ENCODE results near the gene HOXA6. TPM values are rescaled to one million over a fixed set of nuclear protein-coding genes. Genes with fewer than 3 reads are reported as not detected.

HOXA6 gene
- total RNA-seq, 1 experiment from 2014 or later = 12.4 TPM

DNA sequence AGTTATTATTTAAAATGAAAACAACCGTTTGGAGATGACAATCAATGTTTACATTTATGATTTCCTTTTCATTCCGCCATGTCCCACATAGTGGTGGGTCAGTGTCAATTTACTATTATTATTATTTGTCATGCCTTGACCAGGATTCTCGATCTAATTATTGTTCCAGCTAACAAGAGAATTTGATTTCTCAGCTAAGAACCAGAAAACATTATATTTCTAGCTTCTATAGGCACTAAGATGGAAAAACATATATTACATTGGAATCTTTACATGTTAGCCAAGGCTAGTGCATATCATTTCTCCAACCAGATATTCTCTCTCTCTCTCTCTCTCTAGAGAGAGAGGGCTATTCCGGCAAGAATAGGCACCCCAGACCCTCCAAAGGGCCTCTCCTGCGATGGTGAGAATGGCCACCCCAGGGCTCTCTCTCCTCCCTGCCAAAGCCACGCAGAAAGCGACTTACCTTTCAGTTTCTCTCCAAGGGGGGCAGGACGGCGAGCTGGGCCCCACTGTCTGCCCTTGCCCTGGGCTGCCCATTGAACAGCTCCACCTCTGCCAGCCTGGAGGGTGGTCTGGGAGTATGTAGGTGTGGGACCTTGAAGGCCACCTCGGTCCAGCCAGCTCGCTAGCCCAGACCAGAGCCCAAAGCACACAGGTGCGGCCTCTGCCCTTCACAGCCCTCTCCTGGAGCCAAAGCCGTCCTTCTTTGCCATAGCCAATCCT is 2.4 kb upstream of the HOXA6 start:
- H3K27ac Mint-ChIP-seq (ENCODE audit: unreplicated experiment) = peak overlapping the region; percentile 73
- TF ChIP-seq, protein P1, sequence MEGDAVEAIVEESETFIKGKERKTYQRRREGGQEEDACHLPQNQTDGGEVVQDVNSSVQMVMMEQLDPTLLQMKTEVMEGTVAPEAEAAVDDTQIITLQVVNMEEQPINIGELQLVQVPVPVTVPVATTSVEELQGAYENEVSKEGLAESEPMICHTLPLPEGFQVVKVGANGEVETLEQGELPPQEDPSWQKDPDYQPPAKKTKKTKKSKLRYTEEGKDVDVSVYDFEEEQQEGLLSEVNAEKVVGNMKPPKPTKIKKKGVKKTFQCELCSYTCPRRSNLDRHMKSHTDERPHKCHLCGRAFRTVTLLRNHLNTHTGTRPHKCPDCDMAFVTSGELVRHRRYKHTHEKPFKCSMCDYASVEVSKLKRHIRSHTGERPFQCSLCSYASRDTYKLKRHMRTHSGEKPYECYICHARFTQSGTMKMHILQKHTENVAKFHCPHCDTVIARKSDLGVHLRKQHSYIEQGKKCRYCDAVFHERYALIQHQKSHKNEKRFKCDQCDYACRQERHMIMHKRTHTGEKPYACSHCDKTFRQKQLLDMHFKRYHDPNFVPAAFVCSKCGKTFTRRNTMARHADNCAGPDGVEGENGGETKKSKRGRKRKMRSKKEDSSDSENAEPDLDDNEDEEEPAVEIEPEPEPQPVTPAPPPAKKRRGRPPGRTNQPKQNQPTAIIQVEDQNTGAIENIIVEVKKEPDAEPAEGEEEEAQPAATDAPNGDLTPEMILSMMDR (IDR thresholded peaks at IDR 0.05; ENCODE audit: unreplicated experiment) = no peak
- H3K4me1 Mint-ChIP-seq (ENCODE audit: low read depth, unreplicated experiment) = peaks cover 11% of the 10 kb centered on the region
- H3K9me3 Mint-ChIP-seq (ENCODE audit: low read depth, unreplicated experiment) = no peaks in the 10 kb centered on the region
- peak overlapping the region; percentile 76 for H3K4me3 Mint-ChIP-seq (ENCODE audit: low read depth, unreplicated experiment)
- DNase-seq = peak; percentile 51
- H3K36me3 Mint-ChIP-seq (ENCODE audit: insufficient read depth, unreplicated experiment) = peaks cover 37% of the 10 kb centered on the region
- no TSS peak for BruUV-seq (replicated peaks)
- intact Hi-C loops (cut with micrococcal nuclease; ENCODE audit: unreplicated experiment) = loop anchor here (5.0 kb wide), 1 partner anchor 1258 kb away; no protein-coding TSS in a partner anchor
- CTCF ChIA-PET = interaction anchor here (0.7 to 2.4 kb wide), 14 partner anchors 9 to 1209 kb away, joined by 3 to 21 read pairs (median 5); partner anchors contain the start of genes HOXA10 and SKAP2
- H3K27me3 Mint-ChIP-seq (ENCODE audit: unreplicated experiment) = peaks cover 36% of the 10 kb centered on the region

DNA sequence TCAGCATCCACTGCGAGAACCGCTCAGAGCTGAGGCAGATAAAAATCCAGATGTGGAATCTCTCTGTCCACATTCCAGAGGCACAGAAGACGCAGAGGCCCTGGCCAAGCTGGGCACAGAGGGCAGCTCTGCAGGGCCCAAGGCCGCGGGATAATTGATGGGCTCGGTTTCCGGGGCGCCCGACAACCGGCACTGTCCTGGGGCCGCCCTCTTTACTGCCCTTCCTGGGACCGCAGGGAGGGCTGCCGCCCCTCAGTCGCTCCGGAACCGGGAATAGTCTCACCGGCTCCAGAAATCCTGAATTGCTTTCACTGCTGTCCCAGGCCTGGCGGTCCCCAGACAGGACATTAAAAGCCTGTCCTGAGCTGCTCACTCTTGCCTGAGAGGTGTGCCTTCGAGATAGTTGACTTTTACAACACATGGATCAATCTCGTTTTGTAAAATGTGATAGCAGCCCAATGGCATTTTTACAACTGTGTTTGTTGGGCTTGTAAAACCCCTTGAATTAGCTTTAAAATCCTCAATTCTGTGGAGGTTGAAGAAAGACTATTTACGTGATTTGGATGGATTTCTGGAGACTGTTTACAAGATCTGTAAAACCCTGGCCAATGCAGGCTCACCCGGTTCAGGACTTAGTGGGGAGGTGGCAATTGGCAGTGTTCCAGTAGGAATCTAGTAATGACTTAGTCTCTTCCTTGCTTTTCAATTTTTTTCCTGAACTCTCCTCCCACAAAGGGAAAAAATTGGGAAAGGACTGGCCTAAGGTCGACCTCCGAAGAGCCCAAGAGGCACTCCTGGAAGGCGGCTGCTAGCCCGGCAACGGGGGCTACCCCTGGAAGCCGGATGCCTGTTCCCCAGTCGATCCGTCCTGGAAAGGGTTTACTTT is 1.4 kb upstream of the HOXA6 start:
- peaks cover 37% of the 10 kb centered on the region for H3K36me3 Mint-ChIP-seq (ENCODE audit: insufficient read depth, unreplicated experiment)
- peak overlapping the region; percentile 76 for H3K4me3 Mint-ChIP-seq (ENCODE audit: low read depth, unreplicated experiment)

GRCh38 chr7:27148031-27148755 is 619 bp upstream of the HOXA6 start:
- BruUV-seq (replicated peaks) = no TSS peak
- Mint-ChIP-seq H3K4me1 (ENCODE audit: low read depth, unreplicated experiment) (peaks cover 11% of the 10 kb centered on the region), H3K27me3 (ENCODE audit: unreplicated experiment) (peaks cover 24% of the 10 kb centered on the region), H3K36me3 (ENCODE audit: insufficient read depth, unreplicated experiment) (peaks cover 37% of the 10 kb centered on the region), H3K9me3 (ENCODE audit: low read depth, unreplicated experiment) (no peaks in the 10 kb centered on the region), H3K27ac (ENCODE audit: unreplicated experiment) (no peak overlapping the region), H3K4me3 (ENCODE audit: low read depth, unreplicated experiment) (peak overlapping the region; percentile 76)
- DNase-seq = peak; percentile 80
- intact Hi-C loops (cut with micrococcal nuclease; ENCODE audit: unreplicated experiment) = no loop called here
- CTCF ChIA-PET = interaction anchor here (0.6 to 1.3 kb wide), 4 partner anchors 285 to 771 kb away, joined by 3 to 5 read pairs (median 4); no protein-coding TSS in a partner anchor
- TF ChIP-seq, protein P1 (IDR thresholded peaks at IDR 0.05; ENCODE audit: unreplicated experiment) = no peak

More for the DNA sequence above, 1.4 kb upstream of the HOXA6 start:
- TF ChIP-seq, protein P1 (IDR thresholded peaks at IDR 0.05; ENCODE audit: unreplicated experiment) = no peak
- intact Hi-C loops (cut with micrococcal nuclease; ENCODE audit: unreplicated experiment) = no loop called here
- CTCF ChIA-PET = interaction anchor here (0.8 to 2.4 kb wide), 6 partner anchors 12 to 467 kb away, joined by 3 to 21 read pairs (median 6); partner anchors contain the start of genes HOXA10 and SKAP2
- H3K27ac Mint-ChIP-seq (ENCODE audit: unreplicated experiment) = peak overlapping the region; percentile 8
- H3K9me3 Mint-ChIP-seq (ENCODE audit: low read depth, unreplicated experiment) = no peaks in the 10 kb centered on the region
- H3K27me3 Mint-ChIP-seq (ENCODE audit: unreplicated experiment) = peaks cover 32% of the 10 kb centered on the region
- no TSS peak for BruUV-seq (replicated peaks)
- H3K4me1 Mint-ChIP-seq (ENCODE audit: low read depth, unreplicated experiment) = peaks cover 11% of the 10 kb centered on the region
- no peak for DNase-seq
